Neuronal stem cell (in vitro differentiated cells): ENCODE data around the gene CEP43.

Experiments
- DNase-seq: peaks from one replicate; pipeline ENCODE4 v3.0.0-alpha.2; 2013; ENCODE audit warnings: low spot score
- H2AFZ ChIP-seq: one replicate; pipeline ENCODE4 v1.6.1; 2013; ENCODE audit warnings: mild to moderate bottlenecking, low read length, inconsistent platforms
- H2AK5ac ChIP-seq: 2 replicates; pipeline ENCODE4 v1.6.1; 2013; ENCODE audit warnings: low read depth, mild to moderate bottlenecking, inconsistent platforms, low read length, moderate library complexity, mixed read lengths
- H2BK120ac ChIP-seq: 2 replicates; pipeline ENCODE4 v1.6.1; 2013; ENCODE audit warnings: low read depth, mild to moderate bottlenecking, inconsistent platforms, low read length, moderate library complexity, mixed read lengths
- H2BK12ac ChIP-seq: one replicate; pipeline ENCODE4 v1.6.1; 2013; ENCODE audit warnings: low read length, inconsistent platforms
- H2BK15ac ChIP-seq: 2 replicates; pipeline ENCODE4 v1.6.1; 2013; ENCODE audit warnings: mild to moderate bottlenecking, low read length, inconsistent platforms, mixed read lengths
- H2BK5ac ChIP-seq: one replicate; pipeline ENCODE4 v1.6.1; 2013; ENCODE audit warnings: inconsistent platforms, mild to moderate bottlenecking, low read length, moderate library complexity
- H3K14ac ChIP-seq: one replicate; pipeline ENCODE4 v1.6.1; 2013; ENCODE audit warnings: low read length, inconsistent platforms
- H3K18ac ChIP-seq: 2 replicates; pipeline ENCODE4 v1.6.1; 2013; ENCODE audit warnings: low read length, inconsistent platforms
- H3K23ac ChIP-seq: 2 replicates; pipeline ENCODE4 v1.6.1; 2013; ENCODE audit warnings: low read depth, mild to moderate bottlenecking, mixed read lengths, low read length, inconsistent platforms; ENCODE audit not compliant: poor library complexity
- H3K27ac ChIP-seq: replicated peaks from 3 replicates; pipeline ENCODE4 v1.5.1; 2013; ENCODE audit warnings: low read length, inconsistent platforms
- H3K27me3 ChIP-seq, 3 experiments: 2 replicates each; pipeline ENCODE4 v1.6.1; 2013; ENCODE audit warnings: low read length in 3 of 3, mild to moderate bottlenecking in 2 of 3, inconsistent platforms in 1 of 3, low read depth in 1 of 3, mixed read lengths in 1 of 3, moderate library complexity in 1 of 3; ENCODE audit not compliant: control insufficient read depth in 3 of 3, insufficient read depth in 3 of 3
- H3K36me3 ChIP-seq, 2 donors: replicated peaks in 1 of 2; 2 replicates each; pipeline ENCODE4 v1.6.1; 2013; ENCODE audit warnings: low read length in 2 of 2; ENCODE audit not compliant: control insufficient read depth in 2 of 2, insufficient read depth in 2 of 2
- H3K4ac ChIP-seq: 2 replicates; pipeline ENCODE4 v1.6.1; 2013; ENCODE audit warnings: inconsistent platforms, mild to moderate bottlenecking, low read length, moderate library complexity
- H3K4me1 ChIP-seq, 2 donors: 1 replicate in 1 of 2; 2 replicates in 1 of 2; pipeline ENCODE4 v1.6.1; 2013; ENCODE audit warnings: low read length in 2 of 2, low read depth in 1 of 2; ENCODE audit not compliant: control insufficient read depth in 2 of 2, insufficient read depth in 1 of 2
- H3K4me2 ChIP-seq: one replicate; pipeline ENCODE4 v1.6.1; 2013; ENCODE audit warnings: mild to moderate bottlenecking, low read length, inconsistent platforms; ENCODE audit not compliant: insufficient read depth, poor library complexity, severe bottlenecking
- H3K4me3 ChIP-seq, 2 donors: 2 replicates each; pipeline ENCODE4 v1.5.1; 2013; ENCODE audit warnings: low read length in 2 of 2, mild to moderate bottlenecking in 2 of 2, inconsistent platforms in 1 of 2, moderate library complexity in 1 of 2
- H3K79me1 ChIP-seq: one replicate; pipeline ENCODE4 v1.6.1; 2013; ENCODE audit warnings: low read depth, mild to moderate bottlenecking, inconsistent platforms, low read length, moderate library complexity
- H3K9ac ChIP-seq: one replicate; pipeline ENCODE4 v1.6.1; 2013; ENCODE audit warnings: mild to moderate bottlenecking, low read depth, low read length, inconsistent platforms; ENCODE audit not compliant: poor library complexity
- H3K9me3 ChIP-seq, 2 donors: replicated peaks in 1 of 2; 2 replicates each; pipeline versions ENCODE3 to v1.6.1; 2013; ENCODE audit warnings: low read length in 2 of 2, mild to moderate bottlenecking in 2 of 2, inconsistent platforms in 1 of 2, low read depth in 1 of 2, mixed read lengths in 1 of 2, moderate library complexity in 1 of 2; ENCODE audit not compliant: control insufficient read depth in 2 of 2, insufficient read depth in 1 of 2
- H4K8ac ChIP-seq: one replicate; pipeline ENCODE4 v1.6.1; 2013; ENCODE audit warnings: low read depth, mild to moderate bottlenecking, inconsistent platforms, low read length, moderate library complexity
- H4K91ac ChIP-seq: one replicate; pipeline ENCODE4 v1.6.1; 2013; ENCODE audit warnings: low read length, low read depth, mild to moderate bottlenecking, inconsistent platforms; ENCODE audit not compliant: poor library complexity
- WGBS, 2 donors: extraction: QIAGEN DNeasy Blood & Tissue Kit; methylation state at CpG; one replicate each; pipeline ENCODE4 v1.1.7; 2013; ENCODE audit warnings: missing lambda C conversion rate in 2 of 2, mixed read lengths in 1 of 2; ENCODE audit not compliant: insufficient read length in 2 of 2, insufficient replicate concordance in 1 of 2; ENCODE audit errors: extremely low coverage in 2 of 2; 5-methylcytosine and 5-hydroxymethylcytosine counted together

The CEP43 gene

GRCh38 chr6:166996406-166996805 lies 2.8 kb upstream of the CEP43 start:
- Histone ChIP-seq H3K27me3 (no peaks in the 10 kb centered on the region), H3K79me1 (peaks cover 16% of the 10 kb centered on the region), H2BK15ac (no peak overlapping the region), H3K23ac (no peak overlapping the region), H3K18ac (no peak overlapping the region), H3K4me3 (no peak overlapping the region), H2BK120ac (no peak overlapping the region), H3K4ac (no peak overlapping the region), H2BK12ac (no peak overlapping the region), H2BK5ac (no peak overlapping the region), H2AFZ (no peak overlapping the region), H3K9ac (no peak overlapping the region), H4K8ac (no peak overlapping the region), H4K91ac (no peak overlapping the region), H3K9me3 (peaks cover 4 to 12% of the 10 kb centered on the region in 2 donors), H3K4me2 (no peak overlapping the region), H3K14ac (no peak overlapping the region), H3K36me3 (peaks cover 13 to 61% of the 10 kb centered on the region in 2 donors), H3K4me1 (peaks cover 8 to 9% of the 10 kb centered on the region in 2 donors), H3K27ac (no peak overlapping the region), H2AK5ac (no peak overlapping the region)
- DNase-seq = no peak
- WGBS, 2 donors = no CpG with 5 or more reads among the region's 7 CpGs

GRCh38 chr6:166997348-166997747 lies 1.8 kb upstream of the CEP43 start:
- Histone ChIP-seq H3K79me1 (peaks cover 16% of the 10 kb centered on the region), H2BK120ac (no peak overlapping the region), H3K4me2 (peak overlapping the region; percentile 64), H4K91ac (no peak overlapping the region), H2BK5ac (no peak overlapping the region), H2BK15ac (no peak overlapping the region), H4K8ac (no peak overlapping the region), H3K27me3 (no peaks in the 10 kb centered on the region), H3K9me3 (peaks cover 4 to 9% of the 10 kb centered on the region in 2 donors), H3K4ac (no peak overlapping the region), H3K36me3 (peaks cover 15 to 64% of the 10 kb centered on the region in 2 donors), H3K4me1 (peaks cover 8 to 12% of the 10 kb centered on the region in 2 donors), H3K23ac (peak overlapping the region; percentile 11), H3K27ac (no peak overlapping the region), H3K9ac (peak overlapping the region; percentile 74), H2AK5ac (no peak overlapping the region), H2BK12ac (no peak overlapping the region), H3K18ac (no peak overlapping the region), H3K4me3 (peak overlapping the region in 1 of 2 donors; percentile 87), H2AFZ (no peak overlapping the region), H3K14ac (no peak overlapping the region)
- WGBS, 2 donors = no CpG with 5 or more reads among the region's 3 CpGs
- peak; percentile 5 for DNase-seq

- H2BK15ac ChIP-seq = no peak overlapping the region
- H3K18ac ChIP-seq = peak overlapping the region; percentile 91
- H3K4me3 ChIP-seq = peak overlapping the region; percentile 87 to 98
- H3K9me3 ChIP-seq = peaks cover 4 to 5% of the 10 kb centered on the region in 2 donors
- H2AFZ ChIP-seq = peak overlapping the region; percentile 94
- H3K27ac ChIP-seq = no peak overlapping the region
- no peak overlapping the region for H4K91ac ChIP-seq
- peaks cover 17 to 64% of the 10 kb centered on the region in 2 donors for H3K36me3 ChIP-seq
- H2AK5ac ChIP-seq = peak overlapping the region; percentile 70
- peaks cover 16% of the 10 kb centered on the region for H3K79me1 ChIP-seq
- no peak overlapping the region for H4K8ac ChIP-seq
- no peak overlapping the region for H2BK120ac ChIP-seq
- no peak overlapping the region for H3K14ac ChIP-seq
- DNase-seq = peak; percentile 42
- peak overlapping the region; percentile 98 for H3K9ac ChIP-seq
- H3K4me2 ChIP-seq = peak overlapping the region; percentile 100
- peaks cover 8 to 12% of the 10 kb centered on the region in 2 donors for H3K4me1 ChIP-seq
- no peak overlapping the region for H2BK5ac ChIP-seq
- no peak overlapping the region for H2BK12ac ChIP-seq
- H3K23ac ChIP-seq = peak overlapping the region; percentile 11
- no CpG with 5 or more reads among the region's 38 CpGs for WGBS, 2 donors
- no peak overlapping the region for H3K4ac ChIP-seq
- H3K27me3 ChIP-seq = no peaks in the 10 kb centered on the region
Observed at GRCh38 chr6:166997768-166998255, 1.4 kb upstream of the CEP43 start.

GRCh38 chr6:166998256-166999144 lies 697 bp upstream of the CEP43 start:
- Histone ChIP-seq H3K36me3 (peaks cover 17 to 66% of the 10 kb centered on the region in 2 donors), H2AFZ (peak overlapping the region; percentile 94), H3K4ac (no peak overlapping the region), H2BK12ac (peak overlapping the region; percentile 22), H3K4me1 (peaks cover 8 to 12% of the 10 kb centered on the region in 2 donors), H4K8ac (peak overlapping the region; percentile 82), H3K4me3 (peak overlapping the region; percentile 87 to 98), H3K27me3 (no peaks in the 10 kb centered on the region), H3K4me2 (peak overlapping the region; percentile 100), H3K23ac (peak overlapping the region; percentile 96), H2BK120ac (peak overlapping the region; percentile 47), H3K18ac (peak overlapping the region; percentile 97), H4K91ac (no peak overlapping the region), H2AK5ac (peak overlapping the region; percentile 70), H2BK15ac (no peak overlapping the region), H3K9me3 (peaks cover 3 to 5% of the 10 kb centered on the region in 2 donors), H3K9ac (peak overlapping the region; percentile 98), H2BK5ac (peak overlapping the region; percentile 94), H3K14ac (peak overlapping the region; percentile 82), H3K79me1 (peaks cover 16% of the 10 kb centered on the region), H3K27ac (peak overlapping the region; percentile 77)
- peak; percentile 21 for DNase-seq
- no CpG with 5 or more reads among the region's 96 CpGs for WGBS, 2 donors
